IPS-15b (cell line): Measurements from ENCODE around the gene MAP4K4.

Experiments
- H3K27me3 ChIP-seq: one replicate; pipeline ENCODE4 v1.6.1; 2013; ENCODE audit warnings: low read length; ENCODE audit not compliant: control insufficient read depth, insufficient read depth
- H3K36me3 ChIP-seq: one replicate; pipeline ENCODE4 v1.6.1; 2013; ENCODE audit warnings: low read length; ENCODE audit not compliant: control insufficient read depth, insufficient read depth
- H3K4me1 ChIP-seq: one replicate; pipeline ENCODE4 v1.6.1; 2013; ENCODE audit warnings: mild to moderate bottlenecking, low read length; ENCODE audit not compliant: control insufficient read depth, insufficient read depth
- H3K4me3 ChIP-seq: one replicate; pipeline ENCODE4 v1.5.1; 2013; ENCODE audit warnings: low read depth, low read length
- H3K9ac ChIP-seq: one replicate; pipeline ENCODE4 v1.6.1; 2013; ENCODE audit warnings: low read depth, mild to moderate bottlenecking, low read length
- H3K9me3 ChIP-seq: one replicate; pipeline ENCODE4 v1.6.1; 2013; ENCODE audit warnings: mild to moderate bottlenecking, low read length; ENCODE audit not compliant: control insufficient read depth, insufficient read depth

MAP4K4 gene

DNA sequence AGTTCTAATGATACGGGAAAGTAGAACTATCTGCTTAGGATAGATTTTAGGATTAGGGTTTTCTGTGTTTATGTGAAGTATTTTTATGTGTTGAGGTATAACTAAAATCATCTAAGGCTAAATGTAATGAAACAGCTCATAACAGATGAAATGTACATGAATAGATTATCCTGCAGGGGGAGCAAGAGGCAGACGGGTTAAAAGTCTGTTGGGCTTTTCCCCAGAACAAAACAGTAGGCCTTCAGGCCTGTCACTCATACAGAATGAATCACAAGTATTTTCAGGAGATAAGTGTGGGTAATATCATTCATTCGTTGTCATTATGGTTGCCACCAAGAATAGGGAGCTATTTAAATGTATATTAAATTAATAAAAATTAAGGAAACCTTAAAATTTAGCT is 186.4 kb downstream of the MAP4K4 start:
- no peaks in the 10 kb centered on the region for H3K9me3 ChIP-seq
- H3K9ac ChIP-seq, result no peak overlapping the region
- no peak overlapping the region for H3K4me3 ChIP-seq
- H3K36me3 ChIP-seq, result peaks cover 10% of the 10 kb centered on the region
- no peaks in the 10 kb centered on the region for H3K27me3 ChIP-seq
- no peaks in the 10 kb centered on the region for H3K4me1 ChIP-seq

DNA sequence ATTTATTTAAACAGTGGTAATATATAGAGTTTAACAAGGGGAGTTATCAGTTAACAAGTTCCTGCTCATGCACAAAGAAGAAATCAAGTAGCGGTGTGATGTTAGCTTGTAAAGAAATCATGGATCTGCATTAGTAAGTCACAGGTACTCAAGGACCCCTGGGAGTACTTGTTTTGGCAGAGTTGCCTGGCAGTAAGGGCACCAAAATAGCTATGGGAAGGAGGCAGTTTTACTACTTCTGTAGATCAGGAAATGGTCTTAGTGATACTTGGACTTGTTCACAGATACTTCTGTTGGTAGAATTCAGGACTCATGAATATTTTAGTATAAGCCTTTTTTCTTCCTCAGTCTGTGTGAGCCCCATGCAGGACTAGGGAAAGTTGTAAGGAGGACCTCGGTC is 186.9 kb downstream of the MAP4K4 start:
- Histone ChIP-seq H3K36me3 (peaks cover 10% of the 10 kb centered on the region), H3K4me1 (no peaks in the 10 kb centered on the region), H3K4me3 (no peak overlapping the region), H3K9ac (no peak overlapping the region), H3K9me3 (no peaks in the 10 kb centered on the region), H3K27me3 (no peaks in the 10 kb centered on the region)

DNA sequence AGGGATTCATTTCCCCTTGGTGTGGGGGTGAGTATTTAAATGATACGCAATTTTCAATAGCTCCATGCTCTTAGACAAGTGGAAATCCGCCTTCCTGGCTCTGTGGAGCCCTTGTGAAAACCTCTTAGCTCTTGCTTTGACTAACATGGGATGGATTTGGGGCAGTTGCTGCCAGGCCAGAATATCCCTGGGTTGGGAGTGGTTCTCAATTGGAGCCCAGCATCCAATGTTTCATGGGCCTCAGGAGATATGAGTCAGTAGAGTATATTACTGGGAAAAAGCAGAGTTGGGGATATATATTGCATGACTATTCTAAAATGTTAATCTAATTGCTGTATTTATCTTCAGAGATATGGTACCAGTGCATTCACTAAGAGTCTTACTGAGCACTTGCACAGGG is 189.8 kb downstream of the MAP4K4 start:
- Histone ChIP-seq H3K9ac (no peak overlapping the region), H3K9me3 (no peaks in the 10 kb centered on the region), H3K4me3 (no peak overlapping the region), H3K36me3 (peaks cover 13% of the 10 kb centered on the region), H3K4me1 (peaks cover 1% of the 10 kb centered on the region), H3K27me3 (no peaks in the 10 kb centered on the region)

DNA sequence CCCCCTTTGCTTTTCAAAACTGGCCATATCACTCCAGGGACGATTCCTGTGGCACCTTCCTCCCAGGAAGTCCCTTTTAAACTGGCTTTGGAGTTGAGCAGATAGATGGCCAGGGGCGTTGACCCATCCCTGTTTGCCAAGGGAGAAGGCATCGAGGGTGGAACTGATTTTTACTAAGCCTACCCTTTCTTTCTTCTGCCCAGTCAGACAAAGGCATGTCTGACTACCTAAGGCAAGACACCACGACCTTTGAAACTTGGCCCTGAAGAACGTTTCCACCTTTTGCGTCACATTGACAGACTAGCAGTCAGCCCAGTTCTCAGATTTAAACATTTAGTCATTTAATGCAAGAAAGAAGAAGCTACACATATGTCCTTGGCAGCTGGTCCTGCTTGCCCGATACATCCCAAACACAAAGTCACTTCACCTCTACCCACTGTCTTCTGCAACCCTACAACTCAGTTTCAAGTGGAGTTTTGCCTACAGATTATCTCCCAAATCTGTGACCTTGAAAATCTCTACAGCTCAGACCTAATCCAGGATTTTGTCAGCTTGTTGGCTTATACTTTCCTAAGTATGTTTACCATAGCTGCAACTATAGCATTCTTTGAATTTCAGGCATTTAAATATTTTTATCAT is 192.1 kb downstream of the MAP4K4 start:
- Histone ChIP-seq H3K4me1 (peaks cover 19% of the 10 kb centered on the region), H3K27me3 (no peaks in the 10 kb centered on the region), H3K9me3 (no peaks in the 10 kb centered on the region), H3K36me3 (peaks cover 13% of the 10 kb centered on the region), H3K9ac (no peak overlapping the region), H3K4me3 (no peak overlapping the region)

DNA sequence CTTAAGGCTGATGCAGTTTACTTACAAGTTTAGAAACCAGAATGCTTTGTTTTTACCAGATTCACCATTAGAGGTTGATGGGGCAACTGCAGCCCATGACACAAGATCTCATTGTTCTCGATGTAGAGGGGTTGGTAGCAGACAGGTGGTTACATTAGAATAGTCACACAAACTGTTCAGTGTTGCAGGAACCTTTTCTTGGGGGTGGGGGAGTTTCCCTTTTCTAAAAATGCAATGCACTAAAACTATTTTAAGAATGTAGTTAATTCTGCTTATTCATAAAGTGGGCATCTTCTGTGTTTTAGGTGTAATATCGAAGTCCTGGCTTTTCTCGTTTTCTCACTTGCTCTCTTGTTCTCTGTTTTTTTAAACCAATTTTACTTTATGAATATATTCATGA is 194.9 kb downstream of the MAP4K4 start:
- Histone ChIP-seq H3K4me1 (peaks cover 23% of the 10 kb centered on the region), H3K27me3 (no peaks in the 10 kb centered on the region), H3K9ac (no peak overlapping the region), H3K9me3 (no peaks in the 10 kb centered on the region), H3K4me3 (no peak overlapping the region), H3K36me3 (peaks cover 7% of the 10 kb centered on the region)

DNA sequence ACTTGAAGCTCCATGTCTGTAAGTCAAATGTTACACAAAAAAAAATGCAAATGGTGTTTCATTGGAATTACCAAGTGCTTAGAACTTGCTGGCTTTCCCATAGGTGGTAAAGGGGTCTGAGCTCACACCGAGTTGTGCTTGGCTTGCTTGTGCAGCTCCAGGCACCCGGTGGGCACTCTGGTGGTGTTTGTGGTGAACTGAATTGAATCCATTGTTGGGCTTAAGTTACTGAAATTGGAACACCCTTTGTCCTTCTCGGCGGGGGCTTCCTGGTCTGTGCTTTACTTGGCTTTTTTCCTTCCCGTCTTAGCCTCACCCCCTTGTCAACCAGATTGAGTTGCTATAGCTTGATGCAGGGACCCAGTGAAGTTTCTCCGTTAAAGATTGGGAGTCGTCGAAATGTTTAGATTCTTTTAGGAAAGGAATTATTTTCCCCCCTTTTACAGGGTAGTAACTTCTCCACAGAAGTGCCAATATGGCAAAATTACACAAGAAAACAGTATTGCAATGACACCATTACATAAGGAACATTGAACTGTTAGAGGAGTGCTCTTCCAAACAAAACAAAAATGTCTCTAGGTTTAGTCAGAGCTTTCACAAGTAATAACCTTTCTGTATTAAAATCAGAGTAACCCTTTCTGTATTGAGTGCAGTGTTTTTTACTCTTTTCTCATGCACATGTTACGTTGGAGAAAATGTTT is 196.3 kb downstream of the MAP4K4 start:
- Histone ChIP-seq H3K27me3 (no peaks in the 10 kb centered on the region), H3K36me3 (peaks cover 3% of the 10 kb centered on the region), H3K9ac (no peak overlapping the region), H3K9me3 (no peaks in the 10 kb centered on the region), H3K4me3 (no peak overlapping the region), H3K4me1 (peaks cover 23% of the 10 kb centered on the region)

DNA sequence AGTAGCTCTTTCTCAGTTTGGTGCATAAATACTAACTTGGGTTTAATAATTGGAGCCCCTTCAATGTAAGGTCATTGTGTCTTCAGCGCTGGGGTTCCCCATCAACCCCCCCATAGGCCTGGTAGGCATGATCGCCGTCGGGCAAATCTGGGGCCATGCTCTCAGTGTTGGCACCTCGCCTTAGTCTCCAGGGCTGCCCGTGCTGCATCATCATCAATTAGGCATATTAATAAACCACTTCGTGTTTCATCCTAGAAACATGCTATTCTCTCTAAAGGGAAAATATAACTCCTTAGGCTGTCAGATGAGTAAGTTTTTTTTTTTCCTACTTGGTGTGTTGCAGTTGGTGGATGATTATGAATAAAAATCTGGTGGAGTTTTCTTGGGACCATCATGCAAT is 197.5 kb downstream of the MAP4K4 start:
- Histone ChIP-seq H3K9me3 (no peaks in the 10 kb centered on the region), H3K36me3 (peaks cover 3% of the 10 kb centered on the region), H3K4me1 (peaks cover 23% of the 10 kb centered on the region), H3K4me3 (no peak overlapping the region), H3K27me3 (no peaks in the 10 kb centered on the region), H3K9ac (no peak overlapping the region)

DNA sequence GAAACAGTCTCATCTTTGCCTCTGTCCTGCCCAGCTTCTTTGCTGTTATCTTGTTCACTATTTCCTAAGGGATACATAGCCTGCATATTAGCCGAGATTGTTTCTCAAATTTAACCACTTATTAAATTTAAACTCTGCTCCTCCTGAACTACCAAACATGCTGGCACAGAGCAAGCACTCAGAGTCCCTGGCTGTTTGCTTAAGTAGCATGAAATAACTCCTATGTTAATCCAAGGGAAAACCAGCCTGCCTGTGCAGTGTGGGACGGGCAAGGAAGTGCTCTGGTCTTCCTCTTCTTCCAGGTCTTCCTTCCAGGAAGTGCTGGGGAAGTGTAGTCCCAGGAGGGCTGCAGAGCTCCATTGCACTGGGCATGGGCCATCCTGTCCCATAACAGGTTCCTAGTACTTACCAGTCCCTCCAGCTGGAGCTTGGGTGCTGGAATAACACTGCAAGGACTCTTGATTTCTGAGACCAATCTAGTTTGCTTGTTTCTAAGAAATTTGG is 198.4 kb downstream of the MAP4K4 start:
- Histone ChIP-seq H3K9me3 (no peaks in the 10 kb centered on the region), H3K27me3 (no peaks in the 10 kb centered on the region), H3K36me3 (peaks cover 3% of the 10 kb centered on the region), H3K4me3 (no peak overlapping the region), H3K9ac (no peak overlapping the region), H3K4me1 (peaks cover 23% of the 10 kb centered on the region)

DNA sequence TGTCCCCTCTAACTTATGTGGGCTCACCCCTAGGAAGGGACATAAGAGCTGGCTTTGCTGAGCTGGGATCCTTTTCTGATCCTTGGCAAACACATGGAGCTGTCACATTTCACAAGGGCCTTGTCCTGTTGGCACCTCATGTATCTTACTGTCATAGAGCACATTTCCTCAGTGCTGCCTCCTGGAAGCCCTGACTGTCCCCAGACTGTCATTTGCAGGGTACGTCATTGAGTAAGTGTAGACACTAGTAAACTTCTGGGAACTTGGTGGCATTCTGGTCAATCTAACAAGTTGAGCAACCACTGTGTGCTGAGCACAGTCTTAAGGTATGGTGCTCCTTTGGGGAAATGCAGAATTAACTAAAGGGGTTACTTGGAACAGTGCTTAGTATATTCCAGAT is 199.8 kb downstream of the MAP4K4 start:
- H3K4me3 ChIP-seq, result no peak overlapping the region
- no peaks in the 10 kb centered on the region for H3K27me3 ChIP-seq
- H3K36me3 ChIP-seq, result no peaks in the 10 kb centered on the region
- H3K9ac ChIP-seq, result no peak overlapping the region
- H3K9me3 ChIP-seq, result no peaks in the 10 kb centered on the region
- peaks cover 22% of the 10 kb centered on the region for H3K4me1 ChIP-seq

DNA sequence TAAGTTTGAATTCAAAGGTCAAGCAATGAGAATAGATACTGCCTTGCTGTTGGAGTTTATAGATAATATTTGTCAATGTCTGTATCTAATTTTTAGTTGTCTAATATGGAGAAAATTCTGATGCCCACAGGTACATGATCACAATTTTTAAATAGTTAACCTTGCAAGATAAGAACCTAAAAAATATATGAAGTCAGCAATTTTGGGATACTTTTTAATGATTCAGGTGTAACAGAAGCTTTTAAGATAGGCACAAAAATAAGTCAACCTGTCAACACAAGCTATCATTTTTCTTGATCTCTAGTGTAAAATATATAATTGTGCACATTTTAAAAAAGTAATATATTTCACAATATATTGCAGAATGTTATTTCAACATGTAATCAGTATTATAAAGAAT is 201.8 kb downstream of the MAP4K4 start:
- Histone ChIP-seq H3K4me3 (no peak overlapping the region), H3K4me1 (peaks cover 7% of the 10 kb centered on the region), H3K27me3 (no peaks in the 10 kb centered on the region), H3K9ac (no peak overlapping the region), H3K9me3 (no peaks in the 10 kb centered on the region), H3K36me3 (no peaks in the 10 kb centered on the region)

DNA sequence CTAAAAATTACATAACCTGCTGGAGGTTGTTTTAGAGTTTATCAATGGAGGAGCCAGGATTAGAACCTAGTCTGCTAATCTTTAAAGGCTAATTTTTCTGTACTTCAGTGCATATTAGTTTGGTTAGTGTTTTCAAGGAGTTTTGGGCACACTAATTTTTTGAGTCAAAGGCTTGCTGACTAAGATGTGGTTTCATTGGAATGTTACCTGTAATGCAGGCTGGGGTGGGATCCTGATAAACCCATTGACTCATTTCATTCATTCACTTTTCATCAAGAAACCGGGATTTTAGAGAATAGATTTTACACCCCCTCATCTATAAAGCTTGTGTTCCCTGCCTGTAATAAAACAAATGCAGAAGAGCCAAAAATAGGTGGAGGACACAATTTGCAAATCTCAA is 202.4 kb downstream of the MAP4K4 start:
- H3K9me3 ChIP-seq, result no peaks in the 10 kb centered on the region
- H3K4me3 ChIP-seq, result no peak overlapping the region
- H3K27me3 ChIP-seq, result no peaks in the 10 kb centered on the region
- no peaks in the 10 kb centered on the region for H3K36me3 ChIP-seq
- H3K9ac ChIP-seq, result no peak overlapping the region
- peaks cover 1% of the 10 kb centered on the region for H3K4me1 ChIP-seq

DNA sequence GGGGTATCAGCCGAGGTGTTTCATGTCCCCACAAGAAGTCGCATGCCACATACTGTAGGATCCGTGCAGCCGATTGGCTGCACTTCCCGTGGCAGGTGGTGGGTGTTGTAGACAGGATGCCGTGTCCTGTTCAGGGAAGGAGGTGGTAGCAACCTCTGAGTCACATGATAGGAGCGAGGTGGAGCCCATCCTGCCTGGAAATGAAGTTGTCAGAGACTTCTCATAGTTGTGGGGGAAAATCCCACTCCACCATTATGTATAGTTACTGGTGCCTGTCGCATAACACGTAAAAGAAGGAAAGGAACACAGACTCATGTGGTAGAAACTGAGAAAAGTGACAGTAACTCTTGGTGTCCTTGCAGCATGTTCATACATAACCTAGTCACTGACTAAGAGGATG is 202.9 kb downstream of the MAP4K4 start:
- Histone ChIP-seq H3K4me3 (no peak overlapping the region), H3K9me3 (no peaks in the 10 kb centered on the region), H3K4me1 (no peaks in the 10 kb centered on the region), H3K27me3 (no peaks in the 10 kb centered on the region), H3K9ac (no peak overlapping the region), H3K36me3 (no peaks in the 10 kb centered on the region)
